OCI-LY1 (cell line): ENCODE data around the gene MLC1.

Source experiments
- CTCF ChIP-seq: fragments of 200-600 bp; sonication (generic), shearing (Covaris generic); IDR thresholded peaks from 2 replicates; pipeline ENCODE4 v1.5.1; 2017; ENCODE audit warnings: mild to moderate bottlenecking, antibody characterized with exemption, low read length, moderate library complexity, mixed read lengths
- EZH2 ChIP-seq: fragments of 200-600 bp; sonication (generic), shearing (Covaris generic); IDR thresholded peaks from 2 replicates; pipeline ENCODE4 v1.8.0; 2017; ENCODE audit warnings: borderline replicate concordance, mixed run types, mild to moderate bottlenecking, antibody characterized with exemption, low read length, moderate library complexity, mixed read lengths

- TF ChIP-seq EZH2 (no peak), CTCF (no peak)
Observed at GRCh38 chr22:50018608-50019285, 66.5 kb downstream of the MLC1 start.
